ENCODE data around the gene FHIT.

The FHIT gene

DNA sequence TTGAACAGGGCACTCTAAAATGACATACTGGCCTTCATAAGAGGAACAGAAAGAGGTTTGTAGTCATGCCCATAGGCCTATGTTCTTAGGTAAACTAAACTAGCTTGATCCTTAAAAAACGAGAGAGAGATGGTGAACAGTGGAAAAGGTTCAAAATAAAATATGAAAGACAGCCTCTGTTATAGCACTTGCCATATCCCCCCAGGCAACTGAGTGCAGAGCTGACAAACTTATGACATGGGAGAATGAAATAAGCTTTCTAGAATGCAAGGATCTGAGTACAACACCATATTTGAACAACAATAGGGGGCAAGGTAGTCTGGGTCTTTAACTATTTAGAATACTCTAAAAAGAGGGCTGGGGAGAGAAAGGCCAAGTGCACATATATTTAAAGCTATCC is 1500.9 kb downstream of the FHIT start:
- H3K4me3 ChIP-seq (ENCODE audit: low read depth, low read length): no peak overlapping the region
- in situ Hi-C loops (cut with HindIII; ENCODE audit: low sequenced_read_pairs): no loop called here
- no peak for DNase-seq (ENCODE audit: low read depth)
- TF ChIP-seq, protein P1, sequence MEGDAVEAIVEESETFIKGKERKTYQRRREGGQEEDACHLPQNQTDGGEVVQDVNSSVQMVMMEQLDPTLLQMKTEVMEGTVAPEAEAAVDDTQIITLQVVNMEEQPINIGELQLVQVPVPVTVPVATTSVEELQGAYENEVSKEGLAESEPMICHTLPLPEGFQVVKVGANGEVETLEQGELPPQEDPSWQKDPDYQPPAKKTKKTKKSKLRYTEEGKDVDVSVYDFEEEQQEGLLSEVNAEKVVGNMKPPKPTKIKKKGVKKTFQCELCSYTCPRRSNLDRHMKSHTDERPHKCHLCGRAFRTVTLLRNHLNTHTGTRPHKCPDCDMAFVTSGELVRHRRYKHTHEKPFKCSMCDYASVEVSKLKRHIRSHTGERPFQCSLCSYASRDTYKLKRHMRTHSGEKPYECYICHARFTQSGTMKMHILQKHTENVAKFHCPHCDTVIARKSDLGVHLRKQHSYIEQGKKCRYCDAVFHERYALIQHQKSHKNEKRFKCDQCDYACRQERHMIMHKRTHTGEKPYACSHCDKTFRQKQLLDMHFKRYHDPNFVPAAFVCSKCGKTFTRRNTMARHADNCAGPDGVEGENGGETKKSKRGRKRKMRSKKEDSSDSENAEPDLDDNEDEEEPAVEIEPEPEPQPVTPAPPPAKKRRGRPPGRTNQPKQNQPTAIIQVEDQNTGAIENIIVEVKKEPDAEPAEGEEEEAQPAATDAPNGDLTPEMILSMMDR (IDR thresholded peaks at IDR 0.05; ENCODE audit: low read depth, low read length, missing control alignments): no peak

DNA sequence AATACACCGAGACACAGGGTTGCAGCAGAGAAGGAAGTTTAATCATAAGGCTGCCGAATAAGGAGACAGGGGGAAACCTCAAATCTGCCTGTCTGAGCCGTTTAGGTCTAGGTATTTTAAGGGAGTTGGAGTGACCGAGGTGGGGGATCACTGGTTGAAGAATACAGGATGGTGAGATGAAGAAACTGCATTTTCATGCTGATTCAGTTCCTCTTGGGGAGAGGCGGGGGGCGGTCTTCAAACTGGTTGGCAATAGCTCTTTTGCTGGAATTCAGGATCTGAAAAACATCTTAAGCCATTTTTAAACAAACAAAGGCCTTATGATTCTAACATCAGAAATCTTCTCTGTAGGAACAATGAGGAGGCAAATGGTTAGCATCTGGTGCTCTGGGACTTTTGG is 1502.0 kb downstream of the FHIT start:
- in situ Hi-C loops (cut with HindIII; ENCODE audit: low sequenced_read_pairs): no loop called here
- no peak overlapping the region for H3K4me3 ChIP-seq (ENCODE audit: low read depth, low read length)
- TF ChIP-seq, protein P1 (IDR thresholded peaks at IDR 0.05; ENCODE audit: low read depth, low read length, missing control alignments): no peak
- DNase-seq (ENCODE audit: low read depth): no peak

DNA sequence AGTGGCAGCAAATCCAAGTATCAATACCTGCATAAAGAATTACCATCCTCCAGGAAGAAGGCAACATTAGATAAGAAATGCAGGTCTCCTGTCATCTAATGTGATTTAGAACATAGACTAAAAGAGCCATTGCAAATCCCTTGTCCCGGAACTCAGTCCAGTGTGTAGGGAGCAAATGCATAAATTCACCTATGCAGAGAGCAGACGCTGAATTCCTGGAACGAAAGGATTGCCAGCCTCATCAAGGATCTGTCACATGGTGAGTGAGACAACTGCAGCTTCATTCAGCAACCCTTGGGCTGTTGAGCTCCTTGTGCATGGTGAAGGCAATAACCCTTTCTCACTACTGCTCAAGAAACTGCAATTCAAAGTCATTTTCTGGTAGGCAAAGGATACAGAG is 1504.7 kb downstream of the FHIT start:
- in situ Hi-C loops (cut with HindIII; ENCODE audit: low sequenced_read_pairs): no loop called here
- no peak for DNase-seq (ENCODE audit: low read depth)
- no peak overlapping the region for H3K4me3 ChIP-seq (ENCODE audit: low read depth, low read length)
- TF ChIP-seq, protein P1 (IDR thresholded peaks at IDR 0.05; ENCODE audit: low read depth, low read length, missing control alignments): no peak

DNA sequence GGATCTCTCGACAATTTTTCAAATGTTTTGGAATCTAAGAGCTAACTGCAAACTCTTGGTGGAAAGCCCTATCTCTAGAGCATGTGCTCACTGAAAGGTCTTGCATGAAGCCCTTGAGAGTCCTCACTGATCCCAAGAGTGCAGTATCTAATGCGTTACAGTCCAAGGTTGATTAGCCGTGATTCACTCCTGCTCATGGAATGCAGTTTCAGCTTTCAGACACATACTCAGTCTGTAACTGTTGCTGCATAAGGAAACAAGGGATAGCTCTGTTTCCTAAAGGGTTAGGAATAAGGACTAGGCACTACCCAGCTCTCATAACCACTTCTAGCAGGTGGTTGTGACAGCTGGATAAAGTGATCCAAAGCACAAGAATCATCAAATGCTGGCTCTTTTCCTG is 1514.0 kb downstream of the FHIT start:
- no peak overlapping the region for H3K4me3 ChIP-seq (ENCODE audit: low read depth, low read length)
- in situ Hi-C loops (cut with HindIII; ENCODE audit: low sequenced_read_pairs): no loop called here
- no peak for DNase-seq (ENCODE audit: low read depth)
- TF ChIP-seq, protein P1 (IDR thresholded peaks at IDR 0.05; ENCODE audit: low read depth, low read length, missing control alignments): no peak

DNA sequence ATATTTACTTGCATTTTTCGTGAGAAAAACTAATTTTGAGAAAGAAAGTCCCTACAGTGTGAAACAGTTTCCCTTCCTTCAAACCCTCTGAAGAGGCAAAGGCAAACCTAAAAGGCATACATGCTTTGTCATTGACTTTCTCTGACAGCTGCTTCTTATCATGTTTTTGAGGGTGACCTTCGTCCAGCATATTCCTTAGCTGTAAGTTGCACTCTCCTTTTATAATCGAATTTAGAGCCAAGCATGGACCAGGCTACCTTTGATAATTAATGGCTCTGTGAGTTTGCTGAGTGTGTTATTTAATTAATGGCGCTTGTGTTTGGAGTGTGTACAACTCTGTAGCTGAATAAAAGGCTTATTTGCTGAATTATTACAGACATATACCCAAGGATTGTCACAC is 1517.2 kb downstream of the FHIT start:
- DNase-seq (ENCODE audit: low read depth): no peak
- TF ChIP-seq, protein P1 (IDR thresholded peaks at IDR 0.05; ENCODE audit: low read depth, low read length, missing control alignments): no peak
- H3K4me3 ChIP-seq (ENCODE audit: low read depth, low read length): no peak overlapping the region
- in situ Hi-C loops (cut with HindIII; ENCODE audit: low sequenced_read_pairs): no loop called here

DNA sequence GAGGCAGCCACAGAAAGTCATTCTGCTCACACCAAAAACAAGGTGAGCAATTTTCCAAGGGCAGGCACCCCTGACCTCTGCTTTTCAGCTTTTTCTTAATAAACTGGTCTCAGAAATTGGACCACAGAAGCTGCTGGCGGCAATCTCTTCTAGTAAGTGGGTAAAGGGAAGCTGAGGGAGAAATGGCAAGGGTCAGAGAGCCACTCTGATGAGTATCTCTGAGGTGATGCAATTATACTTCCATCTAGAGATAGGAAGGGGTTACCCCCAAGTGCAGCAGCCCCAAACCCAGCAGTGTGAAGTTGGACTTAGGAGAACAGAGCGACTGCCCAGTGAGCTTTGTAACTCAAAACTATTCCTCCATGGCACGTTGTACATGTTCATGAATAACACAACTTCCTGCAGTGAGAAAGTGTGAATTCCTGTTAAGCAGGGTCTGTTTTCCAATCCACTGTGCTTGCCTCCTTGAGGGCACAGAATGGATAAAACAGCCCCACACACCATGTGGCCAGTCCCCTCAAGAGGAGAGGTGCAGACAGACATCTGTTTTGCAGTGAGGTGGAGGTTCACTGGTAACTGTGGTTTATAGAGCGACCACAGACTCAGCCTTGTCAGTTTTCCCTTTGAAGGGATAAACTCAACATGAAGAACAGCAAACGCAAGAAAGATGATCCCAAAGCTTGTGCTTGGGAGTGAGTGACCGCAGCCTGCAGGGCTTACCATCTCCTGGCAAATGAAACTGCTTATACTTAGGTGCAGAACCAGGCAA is 1518.0 kb downstream of the FHIT start:
- DNase-seq (ENCODE audit: low read depth): no peak
- TF ChIP-seq, protein P1 (IDR thresholded peaks at IDR 0.05; ENCODE audit: low read depth, low read length, missing control alignments): no peak
- in situ Hi-C loops (cut with HindIII; ENCODE audit: low sequenced_read_pairs): no loop called here
- H3K4me3 ChIP-seq (ENCODE audit: low read depth, low read length): no peak overlapping the region

Measured in astrocyte of the cerebellum (primary cell).